ENCODE results near the gene TUBGCP6.

Gene TUBGCP6

GRCh38 chr22:50250555-50251476, 6.0 kb upstream of the TUBGCP6 start, which contains the start of gene HDAC10:
Gene HDAC10 (minus strand): TSS chr22:50251265. CDS start chr22:50251032, 233 bp downstream.
- peak; percentile 80 for DNase-seq

- no peak for DNase-seq
Measured at GRCh38 chr22:50250249-50250554, 5.4 kb upstream of the TUBGCP6 start.

- no peak for DNase-seq
Measured at GRCh38 chr22:50249341-50250248, 4.8 kb upstream of the TUBGCP6 start.

- DNase-seq, result no peak
Measured at GRCh38 chr22:50248196-50249081, 3.6 kb upstream of the TUBGCP6 start.

GRCh38 chr22:50247748-50248147, 2.9 kb upstream of the TUBGCP6 start:
- DNase-seq, result peak; percentile 54

GRCh38 chr22:50246242-50247175, 1.7 kb upstream of the TUBGCP6 start:
- no peak for DNase-seq

GRCh38 chr22:50245214-50246072, 620 bp upstream of the TUBGCP6 start:
- no peak for DNase-seq

- no peak for DNase-seq
Measured at GRCh38 chr22:50243685-50244419, 971 bp downstream of the TUBGCP6 start.

GRCh38 chr22:50242406-50242949, 2.3 kb downstream of the TUBGCP6 start:
- no peak for DNase-seq

GRCh38 chr22:50238755-50239154, 6.1 kb downstream of the TUBGCP6 start:
- no peak for DNase-seq

GRCh38 chr22:50236731-50237409, 8.0 kb downstream of the TUBGCP6 start:
- no peak for DNase-seq

- no peak for DNase-seq
Measured at GRCh38 chr22:50233223-50233622, 11.6 kb downstream of the TUBGCP6 start.

GRCh38 chr22:50232481-50233151, 12.2 kb downstream of the TUBGCP6 start:
- no peak for DNase-seq

GRCh38 chr22:50229370-50229769, 15.5 kb downstream of the TUBGCP6 start:
- no peak for DNase-seq

- no peak for DNase-seq
Measured at GRCh38 chr22:50228366-50228765, 16.5 kb downstream of the TUBGCP6 start.

GRCh38 chr22:50227579-50228215, 17.1 kb downstream of the TUBGCP6 start:
- DNase-seq, result no peak

- no peak for DNase-seq
Measured at GRCh38 chr22:50226875-50227165, 18.0 kb downstream of the TUBGCP6 start.
